Hepatocyte (in vitro differentiated cells): Measurements from ENCODE around the gene BRIX1.

Source experiments
- CTCF ChIP-seq: fragments of 200-600 bp; sonication (generic); IDR thresholded peaks from 2 replicates; pipeline ENCODE4 v1.5.1; 2016; ENCODE audit warnings: antibody characterized with exemption, mild to moderate bottlenecking; ENCODE audit not compliant: poor library complexity
- EZH2 ChIP-seq: fragments of 200-600 bp; sonication (generic); IDR thresholded peaks from 2 replicates; pipeline ENCODE4 v1.6.1; 2016; ENCODE audit warnings: antibody characterized with exemption, mild to moderate bottlenecking, borderline replicate concordance

GRCh38 chr5:34899066-34899465 lies 16.4 kb upstream of the BRIX1 start:
- TF ChIP-seq CTCF (no peak), EZH2 (no peak)
